Measurements from ENCODE around the gene PACS2.

GRCh38 chr14:105282098-105282725 is 32.3 kb upstream of the PACS2 start:
- no peak for TF ChIP-seq POLR2A (IDR thresholded peaks at IDR 0.05)
- no peak for TF ChIP-seq EP300 (IDR thresholded peaks at IDR 0.05)
